ENCODE data around the gene PALM. TPM values are rescaled to one million over a fixed set of nuclear protein-coding genes. Genes with fewer than 3 reads are reported as not detected.
A peak's percentile ranks its signal among the peaks of the same experiment; 100 is the strongest.

The PALM gene
- total RNA-seq, 3 donors from 2014 or later: 16.1 to 61.0 (median 35.1) TPM

DNA sequence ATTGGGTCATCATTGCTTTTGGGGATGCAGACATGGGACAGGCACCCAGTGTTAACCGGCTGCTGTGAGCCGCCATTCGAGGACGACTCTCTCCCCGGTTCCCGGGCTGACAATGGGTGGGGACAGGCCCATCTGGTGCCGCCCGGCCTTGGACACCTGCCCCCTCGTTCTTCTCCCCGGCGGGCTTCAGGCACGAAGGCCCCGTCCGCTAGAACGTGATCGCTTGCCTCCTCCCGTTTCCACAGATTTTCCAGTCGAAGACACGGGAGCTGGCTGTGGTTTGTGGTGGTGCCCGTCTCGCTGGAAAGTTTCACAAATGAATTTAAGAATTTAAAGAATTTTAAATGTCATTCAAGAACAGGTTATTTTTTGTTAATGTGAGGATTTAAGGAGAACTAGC is 2.0 kb downstream of the PALM start:
- no peaks in the 10 kb centered on the region for H3K27me3 ChIP-seq
- H3K9me3 ChIP-seq: peaks cover 0 to 4% of the 10 kb centered on the region in 2 donors
- H3K4me3 ChIP-seq: peak overlapping the region; percentile 82 to 98 (median 84)
- peaks cover 0 to 5% of the 10 kb centered on the region in 2 donors for H3K4me1 ChIP-seq
- TF ChIP-seq, protein P1, sequence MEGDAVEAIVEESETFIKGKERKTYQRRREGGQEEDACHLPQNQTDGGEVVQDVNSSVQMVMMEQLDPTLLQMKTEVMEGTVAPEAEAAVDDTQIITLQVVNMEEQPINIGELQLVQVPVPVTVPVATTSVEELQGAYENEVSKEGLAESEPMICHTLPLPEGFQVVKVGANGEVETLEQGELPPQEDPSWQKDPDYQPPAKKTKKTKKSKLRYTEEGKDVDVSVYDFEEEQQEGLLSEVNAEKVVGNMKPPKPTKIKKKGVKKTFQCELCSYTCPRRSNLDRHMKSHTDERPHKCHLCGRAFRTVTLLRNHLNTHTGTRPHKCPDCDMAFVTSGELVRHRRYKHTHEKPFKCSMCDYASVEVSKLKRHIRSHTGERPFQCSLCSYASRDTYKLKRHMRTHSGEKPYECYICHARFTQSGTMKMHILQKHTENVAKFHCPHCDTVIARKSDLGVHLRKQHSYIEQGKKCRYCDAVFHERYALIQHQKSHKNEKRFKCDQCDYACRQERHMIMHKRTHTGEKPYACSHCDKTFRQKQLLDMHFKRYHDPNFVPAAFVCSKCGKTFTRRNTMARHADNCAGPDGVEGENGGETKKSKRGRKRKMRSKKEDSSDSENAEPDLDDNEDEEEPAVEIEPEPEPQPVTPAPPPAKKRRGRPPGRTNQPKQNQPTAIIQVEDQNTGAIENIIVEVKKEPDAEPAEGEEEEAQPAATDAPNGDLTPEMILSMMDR (IDR thresholded peaks at IDR 0.05): no peak
- TF ChIP-seq POLR2AphosphoS5 (IDR thresholded peaks at IDR 0.05) (no peak), POLR2A (IDR thresholded peaks at IDR 0.05) (no peak)
- peak overlapping the region; percentile 73 to 94 for H3K27ac ChIP-seq
- intact Hi-C loops (cut with DNase I; ENCODE audit: low total_unique reads): no loop called here
- no peaks in the 10 kb centered on the region for H3K36me3 ChIP-seq
- DNase-seq (ENCODE audit: low spot score in 2 of 2): no peak

DNA sequence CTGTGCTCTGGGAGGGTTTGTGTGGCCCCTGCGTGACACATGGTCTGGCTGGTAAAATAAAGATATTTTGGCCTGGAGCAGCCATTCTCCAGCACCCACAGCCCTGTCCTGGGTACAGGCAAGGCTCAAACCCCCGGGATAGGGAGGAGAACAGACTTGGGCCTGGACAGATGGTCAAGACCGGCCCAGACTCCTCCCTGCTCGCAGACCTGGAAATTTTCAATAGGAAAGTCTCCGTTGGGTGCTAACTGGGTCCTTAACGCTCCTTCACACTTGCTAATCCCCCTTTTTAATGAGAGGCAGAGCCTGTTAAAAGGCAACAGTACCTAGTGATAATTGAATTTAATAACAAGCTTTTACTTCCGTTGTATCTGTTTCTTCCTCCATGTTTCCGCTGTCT is 2.5 kb downstream of the PALM start:
- Histone ChIP-seq H3K9me3 (peaks cover 0 to 4% of the 10 kb centered on the region in 2 donors), H3K27me3 (no peaks in the 10 kb centered on the region), H3K4me1 (peaks cover 0 to 5% of the 10 kb centered on the region in 2 donors), H3K4me3 (peak overlapping the region in 1 of 3 donors; percentile 98), H3K36me3 (no peaks in the 10 kb centered on the region), H3K27ac (peak overlapping the region in 1 of 2 donors; percentile 94)
- TF ChIP-seq POLR2AphosphoS5 (IDR thresholded peaks at IDR 0.05): no peak
- no peak for TF ChIP-seq POLR2A (IDR thresholded peaks at IDR 0.05)
- TF ChIP-seq, protein P1 (IDR thresholded peaks at IDR 0.05): no peak
- intact Hi-C loops (cut with DNase I; ENCODE audit: low total_unique reads): no loop called here
- no peak for DNase-seq (ENCODE audit: low spot score in 2 of 2)

DNA sequence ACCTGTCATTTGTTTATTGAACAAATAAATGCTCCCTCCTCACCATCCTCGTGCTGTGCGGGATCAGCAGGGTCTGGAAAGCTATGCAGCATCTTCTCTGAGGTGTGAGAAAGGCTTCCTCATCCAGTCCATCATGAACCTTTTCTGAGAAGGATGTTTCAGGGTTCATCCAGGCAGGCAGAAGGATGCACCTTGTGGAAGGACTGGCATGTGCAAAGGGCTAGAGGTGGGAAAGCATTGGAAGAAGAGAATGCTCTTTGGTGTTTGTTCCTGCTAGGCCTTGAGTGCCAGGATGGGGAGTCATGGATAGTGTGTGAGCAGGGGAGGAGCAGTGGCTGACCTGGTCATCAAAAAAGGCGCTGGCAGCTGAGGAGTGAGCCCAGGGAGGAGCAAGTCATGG is 6.6 kb downstream of the PALM start:
- DNase-seq (ENCODE audit: low spot score in 2 of 2): no peak
- TF ChIP-seq POLR2AphosphoS5 (IDR thresholded peaks at IDR 0.05) (no peak), POLR2A (IDR thresholded peaks at IDR 0.05) (no peak)
- TF ChIP-seq, protein P1 (IDR thresholded peaks at IDR 0.05): no peak
- intact Hi-C loops (cut with DNase I; ENCODE audit: low total_unique reads): no loop called here

DNA sequence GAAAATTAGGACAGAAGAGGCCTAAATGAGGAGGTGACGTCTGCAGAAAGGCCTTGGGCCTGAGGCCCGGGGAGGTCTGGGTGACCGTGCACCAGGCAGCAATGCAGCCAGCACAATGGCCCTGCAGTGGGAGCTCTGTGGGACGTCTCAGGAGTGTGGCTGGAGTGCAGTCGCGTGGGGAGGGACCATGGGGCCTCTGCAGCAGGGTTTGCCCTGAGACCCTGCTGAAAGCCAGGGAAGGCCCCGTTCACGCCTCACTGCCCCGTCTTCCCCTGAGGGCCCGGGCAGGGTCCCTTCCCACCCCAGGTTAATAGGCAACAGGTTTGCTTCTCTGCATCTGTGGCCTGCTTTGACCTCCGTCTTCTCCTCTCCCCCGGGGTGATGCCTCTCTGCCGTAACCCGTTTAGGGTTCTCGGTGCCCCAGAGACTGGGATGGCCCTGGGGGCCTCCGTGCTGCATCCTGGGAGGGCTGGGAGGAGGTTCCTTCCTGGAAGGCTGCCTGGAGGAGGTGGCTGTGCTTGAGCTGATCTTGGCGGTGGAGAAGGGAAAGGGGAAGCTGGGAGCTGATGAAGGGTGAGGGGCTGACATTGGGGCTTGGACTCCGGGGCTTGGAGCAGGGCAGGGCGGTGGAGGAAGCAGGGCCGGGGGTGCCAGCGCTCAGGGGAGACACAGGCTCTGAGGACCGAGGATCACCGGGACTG is 9.7 kb downstream of the PALM start:
- H3K4me1 ChIP-seq: no peaks in the 10 kb centered on the region
- H3K27me3 ChIP-seq: peaks cover 0 to 5% of the 10 kb centered on the region in 2 donors
- peak overlapping the region; percentile 71 to 90 for H3K27ac ChIP-seq
- intact Hi-C loops (cut with DNase I; ENCODE audit: low total_unique reads): no loop called here
- H3K36me3 ChIP-seq: no peaks in the 10 kb centered on the region
- no peak for DNase-seq (ENCODE audit: low spot score in 2 of 2)
- TF ChIP-seq, protein P1 (IDR thresholded peaks at IDR 0.05): no peak
- no peak for TF ChIP-seq POLR2A (IDR thresholded peaks at IDR 0.05)
- no peak for TF ChIP-seq POLR2AphosphoS5 (IDR thresholded peaks at IDR 0.05)
- peak overlapping the region in 1 of 3 donors; percentile 54 for H3K4me3 ChIP-seq
- H3K9me3 ChIP-seq: peaks cover 0 to 4% of the 10 kb centered on the region in 2 donors

More for the DNA sequence above, 6.6 kb downstream of the PALM start:
- H3K4me3 ChIP-seq: no peak overlapping the region
- H3K27ac ChIP-seq: no peak overlapping the region
- no peaks in the 10 kb centered on the region for H3K36me3 ChIP-seq
- H3K27me3 ChIP-seq: peaks cover 0 to 5% of the 10 kb centered on the region in 2 donors
- H3K9me3 ChIP-seq: peaks cover 0 to 4% of the 10 kb centered on the region in 2 donors
- H3K4me1 ChIP-seq: peaks cover 0 to under 1% of the 10 kb centered on the region in 2 donors

DNA sequence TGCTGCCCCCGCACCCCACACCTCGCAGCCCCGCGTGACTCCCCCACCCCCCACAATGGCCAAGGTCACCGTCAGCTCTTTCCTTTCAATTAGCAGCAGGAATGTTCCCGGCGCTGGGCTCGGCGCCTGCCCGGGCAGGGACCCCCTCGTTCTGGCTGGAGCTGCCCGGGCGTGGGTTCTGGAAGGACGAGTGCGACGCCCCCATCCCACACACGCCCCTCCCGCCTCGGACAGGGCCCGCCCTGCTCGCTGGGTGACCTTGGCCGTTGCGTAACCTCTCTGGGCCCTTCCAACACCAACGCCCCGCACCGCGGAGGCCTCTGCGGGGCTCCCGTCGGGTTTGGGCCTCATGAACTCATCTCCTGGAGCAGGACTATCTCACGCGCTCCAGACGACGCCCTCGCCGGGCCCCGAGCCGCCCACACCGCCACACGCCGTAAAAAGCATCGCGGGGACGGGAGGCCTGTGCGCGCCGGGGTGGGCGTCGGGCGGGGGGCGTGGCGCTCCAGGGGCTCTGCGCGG is 10.3 kb downstream of the PALM start:
- peak overlapping the region; percentile 71 to 90 for H3K27ac ChIP-seq
- no peaks in the 10 kb centered on the region for H3K4me1 ChIP-seq
- DNase-seq (ENCODE audit: low spot score in 2 of 2): no peak
- TF ChIP-seq POLR2A (IDR thresholded peaks at IDR 0.05) (no peak), POLR2AphosphoS5 (IDR thresholded peaks at IDR 0.05) (peak in 1 of 3 donors; percentile 78)
- TF ChIP-seq, protein P1 (IDR thresholded peaks at IDR 0.05): no peak
- intact Hi-C loops (cut with DNase I; ENCODE audit: low total_unique reads): no loop called here
- H3K4me3 ChIP-seq: peak overlapping the region; percentile 20 to 54 (median 22)
- peaks cover 0 to 4% of the 10 kb centered on the region in 2 donors for H3K9me3 ChIP-seq
- peaks cover 0 to 5% of the 10 kb centered on the region in 2 donors for H3K27me3 ChIP-seq
- H3K36me3 ChIP-seq: no peaks in the 10 kb centered on the region
